Ramos (cell line): Measurements from ENCODE around the gene FKBP10.
"Not testable (repeated sequence)": the region's sequence is repeated elsewhere in the genome, so short reads cannot be mapped to it uniquely, and the experiment has no call there.

ENCODE experiments used
- in situ Hi-C: fragments of 300-500 bp; cut with MboI; formaldehyde crosslinking; loops from one replicate; pipeline ENCODE4 v1.14.3; 2022; ENCODE audit warnings: low sequenced_read_pairs; ENCODE audit not compliant: unreplicated experiment

FKBP10 gene

GRCh38 chr17:41835214-41835799, 22.5 kb downstream of the FKBP10 start:
- in situ Hi-C loops: no loop called here

- in situ Hi-C loops: no loop called here
Measured at GRCh38 chr17:41835800-41836549, 23.2 kb downstream of the FKBP10 start, which contains the start of gene NT5C3B. Gene NT5C3B, minus strand, starts transcription at chr17:41836232. Its CDS starts 39 bp downstream, at chr17:41836193.

- in situ Hi-C loops: no loop called here
Measured at GRCh38 chr17:41836550-41837196, 23.9 kb downstream of the FKBP10 start.

- in situ Hi-C loops: no loop called here
Measured at GRCh38 chr17:41837761-41838538, 25.1 kb downstream of the FKBP10 start, which contains the start of gene KLHL10. Gene KLHL10, plus strand, starts transcription at chr17:41837825. Its CDS starts 108 bp downstream, at chr17:41837933.

- in situ Hi-C loops: not testable (repeated sequence)
Measured at GRCh38 chr17:41839448-41839847, 26.6 kb downstream of the FKBP10 start.

- in situ Hi-C loops: not testable (repeated sequence)
Measured at GRCh38 chr17:41840781-41841180, 28.0 kb downstream of the FKBP10 start.

- in situ Hi-C loops: no loop called here
Measured at GRCh38 chr17:41844971-41845370, 32.2 kb downstream of the FKBP10 start.

GRCh38 chr17:41848788-41849187, 36.0 kb downstream of the FKBP10 start:
- in situ Hi-C loops: no loop called here

GRCh38 chr17:41849251-41849990, 36.6 kb downstream of the FKBP10 start:
- in situ Hi-C loops: no loop called here

GRCh38 chr17:41851382-41851781, 38.6 kb downstream of the FKBP10 start:
- in situ Hi-C loops: not testable (repeated sequence)

- in situ Hi-C loops: no loop called here
Measured at GRCh38 chr17:41860254-41860931, 47.6 kb downstream of the FKBP10 start.

GRCh38 chr17:41863074-41863848, 50.5 kb downstream of the FKBP10 start:
- in situ Hi-C loops: no loop called here

- in situ Hi-C loops: no loop called here
Measured at GRCh38 chr17:41864498-41864835, 51.7 kb downstream of the FKBP10 start.

GRCh38 chr17:41864836-41865595, 52.2 kb downstream of the FKBP10 start, which contains the start of gene KLHL11:
Gene KLHL11, minus strand, starts transcription at chr17:41865423. Its CDS starts 53 bp downstream, at chr17:41865370.
- in situ Hi-C loops: no loop called here

GRCh38 chr17:41865596-41865893, 52.7 kb downstream of the FKBP10 start:
- in situ Hi-C loops: no loop called here

- in situ Hi-C loops: no loop called here
Measured at GRCh38 chr17:41868568-41868967, 55.8 kb downstream of the FKBP10 start.

- in situ Hi-C loops: no loop called here
Measured at GRCh38 chr17:41869426-41869825, 56.6 kb downstream of the FKBP10 start.

- in situ Hi-C loops: no loop called here
Measured at GRCh38 chr17:41870097-41870496, 57.3 kb downstream of the FKBP10 start.
